DMS 273 treated with DMSO at 0.1 percent for 48 hours (cell line): ENCODE data around the gene EPHA4.
A peak's percentile ranks its signal among the peaks of the same experiment; 100 is the strongest.

Source experiments
- DNase-seq: peaks from one replicate; lab custom pipeline; 2025; lab: John Stamatoyannopoulos, UW

The EPHA4 gene

DNA sequence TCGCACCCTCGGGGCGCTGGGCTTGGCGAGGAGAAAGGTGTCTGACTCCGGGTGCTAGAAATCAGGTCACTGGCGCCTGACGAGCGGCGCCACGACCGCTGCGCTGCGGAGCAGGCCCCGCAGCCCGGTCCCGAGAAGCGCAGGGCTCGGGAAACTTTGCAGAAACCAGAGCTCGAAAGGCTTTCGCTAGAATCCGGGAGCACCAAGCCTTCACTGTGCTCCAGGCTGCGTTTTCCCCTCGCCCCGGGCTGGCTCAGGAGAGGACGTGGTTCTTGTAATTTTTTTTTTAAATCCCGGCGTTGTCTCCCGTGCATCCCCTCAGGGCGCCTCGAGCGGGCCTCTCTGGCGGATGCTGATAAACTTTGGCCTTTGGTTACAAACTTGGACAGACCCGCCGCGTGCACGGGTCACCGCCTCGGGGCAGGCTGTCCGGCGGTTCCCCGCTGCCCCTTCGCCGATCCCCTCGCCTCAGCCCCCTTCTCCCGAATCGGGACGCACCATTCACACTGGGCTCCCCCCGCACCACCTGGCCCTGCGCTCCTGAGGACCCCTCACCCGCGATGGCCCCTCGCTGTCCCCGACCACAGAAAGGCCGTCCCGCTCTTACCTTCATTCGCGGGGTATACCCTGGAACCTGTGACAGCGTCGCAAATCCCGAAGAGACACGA, 419 bp downstream of the EPHA4 start:
- DNase-seq: no peak

DNA sequence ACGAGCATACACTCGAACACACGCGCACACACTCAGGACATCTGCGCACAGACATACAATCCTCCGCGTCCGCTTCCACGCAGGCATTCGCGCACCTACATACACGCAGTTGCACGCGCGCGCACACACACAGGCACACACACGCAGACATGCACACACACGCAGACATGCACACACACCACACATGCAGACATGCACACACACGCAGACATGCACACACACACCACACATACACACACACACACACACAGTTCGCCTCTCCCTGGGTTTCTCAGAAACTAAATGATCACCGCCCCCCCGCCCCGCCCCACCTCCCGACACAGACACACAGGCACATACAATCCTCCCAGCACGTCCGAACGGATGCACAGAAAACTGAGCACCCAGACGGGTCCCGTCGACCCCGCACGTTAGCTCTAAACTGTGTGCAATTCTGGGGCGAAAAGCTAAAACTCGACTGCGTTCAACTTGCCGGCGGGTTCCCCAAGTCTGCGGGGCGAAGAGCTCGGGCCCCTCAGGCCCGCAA, 1.0 kb downstream of the EPHA4 start:
- DNase-seq: no peak

DNA sequence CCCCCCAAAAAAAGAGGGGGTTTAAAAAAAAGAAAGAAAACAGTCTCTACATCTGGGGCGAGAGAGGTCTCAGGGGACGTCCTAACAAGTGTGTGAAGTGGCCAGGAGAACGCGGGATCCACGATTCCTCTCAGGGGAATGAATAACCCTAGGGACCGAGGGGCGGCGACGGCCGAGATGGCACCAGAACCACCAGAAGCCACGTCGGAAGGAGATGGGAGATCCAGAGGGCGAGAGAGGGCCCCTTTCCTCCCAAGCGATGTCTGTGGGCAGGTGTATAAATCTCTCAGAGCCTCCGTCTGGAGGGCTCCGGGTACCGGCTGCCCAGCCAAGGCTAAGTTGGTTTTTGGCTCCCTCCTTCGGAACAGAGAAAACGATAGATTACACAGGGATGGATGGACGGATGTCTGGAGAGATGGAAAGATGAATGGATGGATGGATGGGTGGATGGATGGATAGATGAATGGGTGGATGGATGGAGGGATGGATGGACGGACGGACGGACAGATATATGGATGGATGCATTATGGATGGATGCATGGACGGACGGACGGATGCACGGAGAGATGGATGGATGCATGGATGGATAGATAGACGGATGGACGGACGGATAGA, 1.7 kb downstream of the EPHA4 start:
- no peak for DNase-seq

DNA sequence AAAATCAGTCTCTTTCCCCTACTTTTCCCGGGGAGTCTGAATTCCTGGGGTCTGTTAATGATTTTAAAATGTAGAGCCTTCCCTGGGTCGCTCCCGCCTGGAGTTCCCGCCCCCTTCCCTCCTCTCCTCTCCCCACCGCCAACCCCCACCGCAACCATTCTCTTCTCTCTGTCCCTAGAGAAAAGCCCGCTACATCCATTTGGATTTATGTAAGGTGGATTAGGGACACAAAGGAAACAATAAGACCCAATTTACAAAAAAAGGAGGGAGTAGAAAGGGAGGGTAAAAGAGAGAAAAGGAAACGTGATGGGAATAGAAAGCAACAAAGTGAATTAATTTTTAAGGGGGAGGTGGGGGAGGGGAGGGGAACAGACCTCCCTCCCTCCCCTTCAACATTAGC, 2.2 kb downstream of the EPHA4 start:
- no peak for DNase-seq

DNA sequence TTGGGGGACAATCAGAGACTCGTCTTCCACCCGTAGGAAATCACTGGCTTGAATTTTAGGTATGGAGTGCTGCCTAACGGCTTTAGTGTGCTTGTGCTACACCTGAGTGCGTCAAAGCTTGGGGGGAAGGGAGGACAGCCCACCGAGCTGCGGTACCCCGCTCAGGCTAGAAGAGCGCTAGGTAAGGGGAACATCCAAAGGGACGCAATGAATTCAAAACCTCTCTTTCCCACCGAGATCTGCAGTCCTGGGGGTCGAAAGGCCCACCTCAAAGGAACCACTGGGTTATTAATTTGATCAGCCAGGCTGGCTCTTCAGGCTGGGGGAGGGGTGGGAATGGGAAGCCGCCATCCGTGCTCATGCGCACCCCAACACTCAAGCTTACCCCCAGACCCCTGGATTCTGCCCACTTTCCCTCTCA, 2.7 kb downstream of the EPHA4 start:
- no peak for DNase-seq

DNA sequence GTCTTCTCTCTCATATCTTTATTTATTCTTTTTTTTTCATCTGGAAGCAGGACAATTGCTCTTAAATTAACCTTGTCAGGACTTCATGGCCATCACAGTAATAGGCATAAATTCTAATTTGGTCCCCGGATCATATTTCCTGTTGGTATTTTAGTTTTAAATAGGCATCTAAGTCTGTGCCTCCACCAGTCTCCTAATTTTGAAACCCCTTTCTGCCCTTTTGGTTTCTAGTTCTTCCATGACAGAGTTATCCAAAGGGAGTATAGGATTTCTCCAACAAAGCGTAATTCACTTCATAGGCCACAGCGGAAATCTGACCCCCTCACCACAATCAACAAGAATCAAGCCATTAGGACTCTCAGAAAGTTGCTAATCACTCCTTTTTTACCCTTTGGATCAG, 3.8 kb downstream of the EPHA4 start:
- no peak for DNase-seq

DNA sequence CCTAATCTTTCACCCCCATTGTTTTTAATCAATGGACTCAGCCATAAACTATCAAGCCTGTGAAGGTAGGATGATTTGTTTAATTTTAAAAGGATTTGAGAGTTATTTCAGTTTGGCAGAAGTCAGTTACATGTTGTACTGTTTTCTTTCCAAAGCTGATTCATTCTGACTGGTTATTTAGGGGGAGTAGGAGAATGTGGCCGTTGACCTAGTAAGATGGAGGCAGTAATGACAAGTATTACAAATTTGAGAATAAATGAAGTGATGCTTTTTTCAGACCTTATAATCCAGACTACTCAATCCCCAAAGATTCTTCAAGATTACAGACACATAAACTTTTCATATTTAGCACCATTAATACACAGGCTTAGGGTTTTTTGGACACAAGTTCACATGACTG, 4.3 kb downstream of the EPHA4 start:
- DNase-seq: no peak

DNA sequence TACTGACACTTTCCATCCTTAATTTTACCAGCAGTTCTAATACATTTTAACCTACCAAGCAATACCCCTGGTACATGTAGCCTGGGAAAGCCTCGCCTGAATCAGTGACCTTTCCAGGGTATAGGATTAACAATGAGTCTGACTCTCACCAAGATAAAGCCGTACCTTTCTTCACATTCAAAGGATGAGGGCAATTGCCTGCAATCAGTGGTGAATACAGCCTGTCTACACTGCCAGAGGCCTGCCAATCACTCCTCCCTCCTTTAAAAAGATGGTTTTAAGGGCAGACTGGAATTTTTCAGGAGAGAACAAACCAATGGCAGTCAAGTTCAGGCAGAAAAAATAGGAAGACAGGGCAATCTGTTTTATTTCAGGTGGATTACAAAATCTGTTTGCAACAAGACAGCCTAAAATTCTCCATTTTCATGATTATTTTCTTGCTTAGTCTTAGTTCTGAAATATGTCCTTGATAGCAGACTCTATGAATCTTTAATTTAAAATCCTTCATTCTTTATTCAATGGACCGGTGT, 4.8 kb downstream of the EPHA4 start:
- no peak for DNase-seq

DNA sequence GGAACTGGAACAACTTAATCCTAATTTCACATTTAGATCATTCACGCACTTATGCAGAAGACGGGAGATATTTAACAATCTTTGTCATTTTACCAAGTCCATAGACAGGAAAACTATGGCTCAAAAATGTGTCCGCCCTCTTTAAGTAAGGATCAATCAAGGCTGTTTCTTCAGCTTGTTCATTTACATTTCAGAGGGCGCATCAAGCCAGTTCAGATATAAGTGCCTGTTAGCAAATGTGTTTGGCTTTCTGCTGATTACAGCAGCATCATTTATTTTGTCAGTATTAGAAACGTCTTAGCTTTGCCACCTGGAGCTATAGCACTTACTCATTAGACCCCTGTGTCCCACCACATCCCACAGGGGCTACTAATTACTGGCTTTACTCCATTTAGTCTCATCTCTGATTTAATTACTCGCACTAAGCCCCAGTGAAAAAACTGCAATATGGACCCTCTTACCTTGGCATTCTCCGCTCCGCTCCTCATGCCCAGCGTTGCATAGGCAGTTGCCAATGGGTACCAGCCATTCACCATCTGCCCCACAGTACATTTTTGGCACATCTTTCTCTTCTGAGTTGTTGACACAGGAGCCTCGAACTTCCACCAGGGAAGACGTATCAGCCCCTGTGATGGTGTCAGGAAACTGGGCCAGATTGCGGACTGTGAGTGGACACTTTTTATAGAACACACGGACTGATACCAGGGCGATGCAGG, 8.7 kb downstream of the EPHA4 start:
- no peak for DNase-seq

DNA sequence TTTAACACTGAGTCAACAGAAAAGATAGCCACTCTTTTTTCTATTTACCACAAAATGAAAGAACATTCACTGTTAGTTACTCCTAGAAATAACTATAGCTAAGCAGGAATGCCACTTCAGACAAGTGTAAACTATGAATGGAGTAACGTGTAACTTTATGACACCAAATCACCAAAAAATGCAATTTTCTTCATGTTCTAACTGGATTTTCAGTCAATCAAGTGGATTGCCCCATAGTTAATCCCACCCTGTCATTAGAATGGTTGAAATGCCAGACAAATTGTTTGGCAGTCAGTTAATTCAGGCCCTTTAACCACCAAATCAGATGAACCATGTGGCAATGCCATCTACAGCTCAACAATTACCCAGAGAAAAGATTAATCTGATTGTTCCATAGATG, 9.9 kb downstream of the EPHA4 start:
- no peak for DNase-seq

DNA sequence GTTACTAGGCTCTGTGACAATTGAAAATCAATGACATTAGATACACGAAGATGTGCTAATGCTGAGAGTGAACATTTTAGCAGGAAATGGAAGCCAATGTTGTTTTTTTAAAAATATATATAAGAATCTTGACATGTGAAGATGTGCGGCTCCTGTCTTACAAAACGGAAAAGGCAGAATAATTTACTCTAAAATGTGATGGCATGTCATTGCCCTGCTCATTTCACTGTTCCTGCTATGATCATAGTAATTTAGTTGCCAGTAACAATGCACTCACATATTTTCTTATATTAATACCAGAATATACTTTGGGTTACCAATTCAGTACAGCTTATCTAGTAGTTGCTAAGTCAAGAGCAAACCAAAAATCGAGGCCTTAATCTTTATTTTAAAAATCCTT, 10.3 kb downstream of the EPHA4 start:
- no peak for DNase-seq

DNA sequence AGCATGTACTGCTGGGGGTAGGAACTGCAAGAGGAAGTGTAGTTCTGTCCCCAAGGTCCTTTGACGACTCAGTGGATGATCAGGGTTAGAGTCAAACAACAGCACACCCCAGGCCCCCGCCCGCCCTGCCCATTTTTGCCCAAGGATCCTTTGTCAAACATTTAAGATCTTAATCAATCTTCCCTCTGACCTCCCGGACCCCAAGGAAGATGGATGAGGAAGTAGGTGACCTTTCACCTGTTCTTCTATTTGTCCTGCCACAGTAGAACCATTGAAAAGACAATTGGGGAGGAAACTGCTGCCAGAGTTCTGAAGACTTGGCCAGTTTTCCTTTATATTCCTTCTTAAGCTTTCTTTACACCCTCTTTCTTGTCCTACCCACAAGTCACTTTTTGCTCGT, 12.1 kb downstream of the EPHA4 start:
- no peak for DNase-seq

DNA sequence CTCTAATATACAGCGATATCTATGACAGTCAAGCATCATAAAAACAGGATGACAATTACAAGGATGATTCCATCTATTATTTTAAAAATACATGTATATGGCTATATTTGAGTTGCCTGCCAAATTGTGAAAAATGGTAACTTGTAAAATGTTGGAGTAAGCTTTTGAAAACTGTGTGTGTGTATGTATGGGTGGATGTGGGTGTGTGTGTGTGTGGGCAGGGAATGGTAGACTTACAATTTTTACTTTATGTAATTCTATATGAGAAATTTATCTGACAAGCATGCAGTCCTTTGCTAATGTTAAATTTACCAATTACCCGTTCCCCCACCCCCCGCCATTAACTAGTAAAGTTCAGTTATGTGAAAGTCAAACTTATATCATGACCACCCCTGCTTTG, 14.0 kb downstream of the EPHA4 start:
- no peak for DNase-seq

DNA sequence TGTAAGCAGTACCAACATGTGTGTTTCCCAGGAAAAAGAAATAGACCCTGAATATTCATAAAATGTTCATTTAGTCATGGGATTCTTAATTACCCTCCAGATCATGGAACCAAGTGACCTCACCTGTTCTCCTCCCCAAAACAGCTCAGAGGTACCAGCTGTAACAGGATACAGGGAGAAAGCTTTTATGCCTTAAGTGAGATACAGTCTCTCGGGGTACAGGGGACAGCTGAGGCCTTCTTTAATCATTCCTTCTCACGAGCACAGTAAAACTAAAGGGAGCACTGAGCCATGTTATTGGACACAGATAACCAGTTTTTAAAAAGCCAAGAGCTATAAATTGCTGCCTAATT, 16.6 kb downstream of the EPHA4 start:
- DNase-seq: peak; percentile 42

DNA sequence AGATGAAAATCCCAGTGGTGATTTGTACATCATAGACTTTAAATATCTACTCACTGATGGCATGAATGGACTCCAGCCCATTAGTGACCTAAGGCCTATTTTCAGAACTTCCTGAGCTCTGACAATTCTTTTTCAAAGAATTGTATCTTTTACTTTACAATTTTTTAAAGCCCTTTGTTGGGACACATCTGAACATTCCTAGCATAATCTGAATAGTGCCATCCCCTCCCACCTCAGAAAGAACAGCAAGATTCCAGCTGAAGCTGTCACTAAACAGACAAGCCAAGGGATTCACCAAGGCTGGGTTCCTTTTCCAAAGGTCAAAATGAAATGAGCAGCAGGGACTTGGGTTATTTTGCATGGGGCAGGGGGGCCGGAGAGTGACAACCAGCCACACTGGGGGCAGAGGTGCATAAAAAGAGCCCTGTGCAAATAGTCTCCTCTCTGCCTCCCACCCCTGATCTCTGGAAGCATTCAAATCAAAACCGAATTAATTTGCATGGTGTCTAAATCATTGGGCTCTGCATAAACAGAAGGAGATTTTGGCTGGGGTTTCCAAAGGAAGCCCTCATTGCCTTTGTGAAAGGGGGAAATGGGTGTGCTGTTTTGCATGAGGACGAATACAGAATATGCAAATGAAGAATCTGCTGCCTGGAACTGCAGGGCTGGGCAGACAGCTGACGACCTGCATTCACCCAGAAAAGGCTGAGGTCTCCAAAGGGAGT, 17.2 kb downstream of the EPHA4 start:
- no peak for DNase-seq

DNA sequence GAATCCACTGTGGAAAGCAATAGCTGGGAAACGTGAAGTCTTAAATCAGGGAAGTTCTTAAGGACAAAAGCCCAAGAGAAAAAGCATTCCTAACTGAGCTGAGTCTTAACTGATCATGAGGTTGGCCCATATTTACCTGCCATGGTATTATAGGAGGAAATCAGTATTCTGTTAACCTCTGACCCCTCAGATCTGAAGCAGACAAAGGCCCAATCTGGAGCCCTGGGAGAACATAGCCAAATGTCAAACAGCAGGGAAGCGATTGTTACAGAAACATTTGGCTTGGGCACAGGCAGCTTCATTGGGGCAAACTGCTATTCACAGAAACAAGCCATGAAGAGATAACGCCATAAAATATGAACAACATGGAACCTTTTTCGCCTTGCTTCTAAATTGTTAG, 18.8 kb downstream of the EPHA4 start:
- DNase-seq: no peak

DNA sequence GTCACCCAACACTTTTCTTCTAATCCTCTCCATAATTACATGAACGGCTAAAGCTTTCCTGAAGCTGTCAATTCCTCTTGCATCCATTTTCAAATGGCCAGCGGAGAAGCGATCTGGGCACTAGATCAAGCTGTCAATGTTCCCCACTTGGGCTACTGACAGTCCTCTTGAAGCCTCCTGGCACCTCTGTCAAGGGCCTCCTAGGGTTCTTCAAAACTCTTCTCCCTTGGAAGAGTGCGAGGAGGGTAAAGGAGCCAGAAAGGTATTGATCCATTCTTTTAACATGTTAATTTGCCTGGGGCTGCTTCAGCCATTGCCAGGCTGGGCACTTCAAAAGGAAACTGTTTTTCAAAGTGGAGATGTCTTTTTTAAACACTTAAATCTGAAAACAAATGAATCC, 19.8 kb downstream of the EPHA4 start:
- no peak for DNase-seq

DNA sequence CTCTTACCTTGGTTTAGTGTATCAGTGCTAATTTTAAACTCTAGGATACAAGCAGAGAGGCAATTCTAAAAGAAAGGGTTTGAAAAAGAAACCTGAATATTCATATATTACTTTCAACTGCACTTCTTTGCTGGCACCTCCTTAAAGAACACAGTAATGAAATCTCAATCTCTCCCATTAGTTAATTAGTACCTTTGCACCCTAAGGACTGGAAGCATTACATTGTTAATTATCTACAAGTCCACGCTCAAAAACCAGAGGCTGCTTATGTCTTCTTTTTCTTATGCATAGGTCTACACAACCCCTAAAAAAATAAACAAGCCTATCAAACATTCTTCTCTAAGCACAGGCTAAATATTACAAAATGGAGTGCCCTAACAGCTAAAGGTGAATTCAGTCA, 20.2 kb downstream of the EPHA4 start:
- DNase-seq: no peak

DNA sequence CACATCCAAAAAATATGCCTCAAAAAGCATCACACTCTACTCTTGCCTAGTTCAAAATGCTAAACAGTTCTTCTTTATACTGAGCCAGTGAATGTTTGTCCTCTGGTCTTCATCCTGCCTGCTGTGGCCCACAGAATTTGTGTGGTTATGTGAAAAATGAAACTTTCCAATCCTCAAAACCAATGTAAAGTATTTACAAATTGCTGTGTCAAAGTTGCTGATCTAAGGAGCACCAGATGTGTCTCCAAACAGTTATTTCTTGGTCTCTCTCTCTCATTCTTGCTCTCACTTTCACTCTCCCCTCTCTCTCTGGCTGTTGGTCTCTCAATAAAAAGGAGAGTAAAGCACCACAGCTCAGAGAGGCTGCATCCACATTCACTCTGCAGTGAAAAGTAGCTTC, 23.0 kb downstream of the EPHA4 start:
- DNase-seq: no peak

DNA sequence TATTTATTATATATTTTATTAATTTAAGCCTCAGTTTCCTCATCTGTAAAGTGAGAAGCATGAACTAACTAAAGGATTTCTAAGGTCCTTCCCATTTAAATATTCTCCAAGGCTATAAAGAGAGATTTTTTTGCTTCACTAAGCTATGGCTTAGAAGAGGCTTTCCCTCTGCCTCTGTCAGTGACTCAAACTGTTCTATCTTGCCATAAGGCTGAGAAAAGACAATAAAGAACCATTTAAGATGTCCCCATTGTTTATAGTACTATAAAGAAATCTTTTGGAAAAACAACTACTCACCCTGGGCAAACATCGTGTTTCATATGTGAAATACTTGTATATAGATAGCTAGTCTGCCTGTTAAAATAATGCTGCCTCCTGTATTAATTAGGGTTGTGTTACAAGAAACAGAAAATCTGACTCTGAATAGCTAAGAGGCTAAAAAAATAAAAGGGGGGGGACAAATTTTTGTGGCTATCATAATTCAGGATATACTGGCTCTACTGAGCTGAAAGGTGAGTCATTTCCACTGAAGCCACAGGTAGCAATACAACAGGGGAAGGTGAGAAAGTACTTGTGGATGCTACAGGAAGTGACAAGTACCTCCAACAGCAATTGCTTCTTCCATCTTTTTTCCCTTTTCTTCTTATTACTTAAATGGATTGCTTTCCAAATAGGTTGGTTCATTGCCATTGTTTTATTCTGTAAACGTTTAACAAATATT, 25.4 kb downstream of the EPHA4 start:
- no peak for DNase-seq

DNA sequence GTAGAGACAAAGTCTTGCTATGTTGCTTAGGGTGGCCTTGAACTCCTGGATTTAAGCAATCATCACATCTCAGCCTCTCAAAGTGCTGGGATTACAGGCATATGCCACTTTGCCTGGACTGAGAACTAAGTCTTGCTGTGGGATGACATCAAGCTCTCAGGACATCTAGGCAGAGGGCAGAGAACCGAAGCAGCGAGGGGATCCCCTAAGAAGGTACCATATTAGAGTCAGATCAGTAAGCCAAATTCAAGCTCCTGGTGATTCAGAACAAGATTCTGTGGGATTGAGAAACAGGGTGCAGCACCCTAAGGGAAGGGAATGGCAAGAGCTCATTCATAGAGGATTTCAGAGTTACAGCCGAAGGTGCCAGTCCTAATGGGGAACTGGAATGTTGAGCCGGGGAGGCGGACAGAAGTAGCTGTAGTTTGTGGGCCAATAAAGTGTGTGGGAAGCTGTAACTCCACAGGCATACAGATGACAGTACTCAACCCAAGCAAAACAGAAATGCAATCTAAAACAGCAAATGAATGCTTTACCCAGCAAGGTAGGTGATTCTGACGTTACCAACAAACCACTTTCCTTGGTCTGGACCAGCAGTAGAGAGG, 30.9 kb downstream of the EPHA4 start:
- no peak for DNase-seq
